Muscle of leg (tissue), 9 donors: ENCODE measurements around the gene ZFP1. TPM values are rescaled to one million over a fixed set of nuclear protein-coding genes. Genes with fewer than 3 reads are reported as not detected.

Source experiments
- polyA plus RNA-seq, 8 donors: library from polyadenylated mRNA; unstranded; fragments of 120-200 nt; gene quantifications; one replicate each; pipeline versions ENCODE4 v1.2.1 to v1.2.3, GENCODE V29; 2013; ENCODE audit warnings: inconsistent platforms in 1 of 8, low replicate concordance in 1 of 8; ENCODE audit not compliant: insufficient read length in 8 of 8, insufficient read depth in 1 of 8
- total RNA-seq: library from RNA; stranded (reverse); fragments of 120-200 nt; gene quantifications from one replicate; pipeline ENCODE4 v1.2.4, GENCODE V29; 2013

The ZFP1 gene
- total and polyA plus RNA-seq, 9 donors: 10.4 to 17.2 (median 14.2) TPM

Other genes with a start within 250 kb of the ZFP1 start
- 22.3 TPM for gene WDR59, start 163.4 kb upstream of the ZFP1 start, total RNA-seq
- gene WDR59, start 163.4 kb upstream of the ZFP1 start, polyA plus RNA-seq: 10 to 100 TPM; 35.5 to 61.7 (median 44.5) TPM
- 15.2 TPM for gene ZNRF1, start 149.5 kb upstream of the ZFP1 start, total RNA-seq
- 10 to 100 TPM; 36.0 to 47.0 (median 45.5) TPM for gene ZNRF1, start 149.5 kb upstream of the ZFP1 start, polyA plus RNA-seq
- gene LDHD, start 31.7 kb upstream of the ZFP1 start, total RNA-seq: 2.3 TPM
- 1 to 10 TPM; 1.6 to 3.8 (median 2.4) TPM for gene LDHD, start 31.7 kb upstream of the ZFP1 start, polyA plus RNA-seq
- gene CTRB2, start 58.6 kb downstream of the ZFP1 start, total RNA-seq: not detected
- gene CTRB2, start 58.6 kb downstream of the ZFP1 start, polyA plus RNA-seq: under 1 TPM in 6 of 8 donors, not detected in 2; 0.17 to 0.52 (median 0.28) TPM
- 0.75 TPM for gene CTRB1, start 70.5 kb downstream of the ZFP1 start, total RNA-seq
- 1 to 10 TPM in 1 of 8 donors, under 1 TPM in 5, not detected in 2; 0.20 to 1.0 (median 0.53) TPM for gene CTRB1, start 70.5 kb downstream of the ZFP1 start, polyA plus RNA-seq
- 33.4 TPM for gene BCAR1, start 103.1 kb downstream of the ZFP1 start, total RNA-seq
- 10 to 100 TPM; 39.7 to 67.4 (median 56.9) TPM for gene BCAR1, start 103.1 kb downstream of the ZFP1 start, polyA plus RNA-seq